HG03460 (cell line): ENCODE results near the gene UQCC2.

Experiments
- ATAC-seq: cut with Tn5 transposase; IDR thresholded peaks from one replicate; pipeline ENCODE4 v1.9.1; 2021; ENCODE audit not compliant: unreplicated experiment

UQCC2 gene

GRCh38 chr6:33725891-33726673 is 14.6 kb upstream of the UQCC2 start:
- ATAC-seq: no peak

GRCh38 chr6:33725222-33725621 is 13.7 kb upstream of the UQCC2 start:
- ATAC-seq: no peak

- no peak for ATAC-seq
Measured at GRCh38 chr6:33724102-33725023, 12.9 kb upstream of the UQCC2 start.

GRCh38 chr6:33723371-33724085 is 12.0 kb upstream of the UQCC2 start:
- ATAC-seq: no peak

GRCh38 chr6:33722103-33722623 is 10.7 kb upstream of the UQCC2 start:
- ATAC-seq: no peak

- ATAC-seq: no peak
Measured at GRCh38 chr6:33721508-33721907, 10.0 kb upstream of the UQCC2 start.

GRCh38 chr6:33720998-33721397 is 9.5 kb upstream of the UQCC2 start:
- no peak for ATAC-seq

GRCh38 chr6:33719326-33719987 is 8.0 kb upstream of the UQCC2 start:
- no peak for ATAC-seq

- ATAC-seq: no peak
Measured at GRCh38 chr6:33718713-33719112, 7.2 kb upstream of the UQCC2 start.

- no peak for ATAC-seq
Measured at GRCh38 chr6:33717934-33718455, 6.5 kb upstream of the UQCC2 start.

GRCh38 chr6:33716890-33717632 is 5.6 kb upstream of the UQCC2 start:
- ATAC-seq: no peak

GRCh38 chr6:33716379-33716778 is 4.9 kb upstream of the UQCC2 start:
- no peak for ATAC-seq

- no peak for ATAC-seq
Measured at GRCh38 chr6:33714385-33715040, 3.0 kb upstream of the UQCC2 start.

- ATAC-seq: no peak
Measured at GRCh38 chr6:33713786-33714185, 2.3 kb upstream of the UQCC2 start.

- no peak for ATAC-seq
Measured at GRCh38 chr6:33712914-33713313, 1.4 kb upstream of the UQCC2 start.

GRCh38 chr6:33710296-33711121 is 991 bp downstream of the UQCC2 start:
- ATAC-seq: no peak

GRCh38 chr6:33709605-33710295 is 1.8 kb downstream of the UQCC2 start:
- ATAC-seq: no peak
